GM21390 (cell line): Measurements from ENCODE around the gene SPECC1.
A peak's percentile ranks its signal among the peaks of the same experiment; 100 is the strongest.
"Not testable (repeated sequence)": the region's sequence is repeated elsewhere in the genome, so short reads cannot be mapped to it uniquely, and the experiment has no call there.

ENCODE experiments used
- ATAC-seq: cut with Tn5 transposase; IDR thresholded peaks from one replicate; pipeline ENCODE4 v1.9.1; 2021; ENCODE audit not compliant: unreplicated experiment

SPECC1 gene

GRCh38 chr17:20010099-20010863 lies 1.1 kb downstream of the SPECC1 start:
- no peak for ATAC-seq

- no peak for ATAC-seq
Measured at GRCh38 chr17:20010936-20011335, 1.8 kb downstream of the SPECC1 start.

GRCh38 chr17:20012017-20012536 lies 2.9 kb downstream of the SPECC1 start:
- ATAC-seq, result no peak

GRCh38 chr17:20016475-20016992 lies 7.4 kb downstream of the SPECC1 start:
- ATAC-seq, result not testable (repeated sequence)

GRCh38 chr17:20022701-20023100 lies 13.5 kb downstream of the SPECC1 start:
- ATAC-seq, result no peak

- no peak for ATAC-seq
Measured at GRCh38 chr17:20026960-20027359, 17.8 kb downstream of the SPECC1 start.

GRCh38 chr17:20028443-20028842 lies 19.3 kb downstream of the SPECC1 start:
- no peak for ATAC-seq

GRCh38 chr17:20032636-20033035 lies 23.5 kb downstream of the SPECC1 start:
- ATAC-seq, result no peak

- ATAC-seq, result no peak
Measured at GRCh38 chr17:20033415-20033814, 24.3 kb downstream of the SPECC1 start.

DNA sequence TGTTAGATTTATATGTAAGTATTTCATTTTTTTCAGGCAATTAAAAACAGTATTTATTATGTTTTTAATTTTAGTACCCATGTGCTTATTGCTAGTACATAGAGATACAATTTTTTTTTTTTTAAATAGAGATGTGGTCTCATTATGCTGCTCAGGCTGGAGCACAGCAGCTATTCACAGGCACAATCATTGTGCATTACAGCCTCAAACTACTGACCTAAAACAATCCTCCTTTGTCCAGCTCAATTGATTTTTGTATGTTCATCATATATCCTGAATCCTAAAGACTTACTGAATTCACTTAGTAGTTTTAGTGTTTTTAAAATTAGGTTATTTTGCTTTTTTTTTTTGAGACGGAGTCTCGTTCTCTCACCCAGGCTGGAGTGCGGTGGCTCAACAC lies 26.3 kb downstream of the SPECC1 start:
- ATAC-seq, result no peak

- ATAC-seq, result not testable (repeated sequence)
Measured at GRCh38 chr17:20037286-20037685, 28.1 kb downstream of the SPECC1 start.

DNA sequence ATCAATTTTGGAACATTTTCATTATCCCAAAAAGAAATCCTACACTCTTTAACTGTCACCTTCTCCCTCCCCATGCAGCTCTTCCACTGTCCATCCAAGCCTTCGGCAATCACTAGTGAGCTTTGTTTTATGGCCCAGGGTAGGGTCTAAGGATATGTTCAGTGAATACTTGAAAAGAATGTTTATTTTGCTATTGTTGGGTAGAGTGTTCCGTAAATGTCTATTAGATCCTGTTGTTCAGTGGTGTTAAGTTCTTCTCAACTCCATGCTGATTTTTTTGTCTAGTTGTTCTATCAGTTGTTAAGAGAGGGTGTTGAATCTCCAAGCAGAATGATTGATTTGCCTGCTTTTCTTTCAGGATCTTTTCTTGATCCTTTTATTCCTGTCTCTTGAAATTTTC lies 29.9 kb downstream of the SPECC1 start:
- no peak for ATAC-seq

GRCh38 chr17:20040216-20040615 lies 31.1 kb downstream of the SPECC1 start:
- ATAC-seq, result no peak

GRCh38 chr17:20043021-20043420 lies 33.9 kb downstream of the SPECC1 start:
- ATAC-seq, result no peak

GRCh38 chr17:20045476-20045875 lies 36.3 kb downstream of the SPECC1 start:
- no peak for ATAC-seq

DNA sequence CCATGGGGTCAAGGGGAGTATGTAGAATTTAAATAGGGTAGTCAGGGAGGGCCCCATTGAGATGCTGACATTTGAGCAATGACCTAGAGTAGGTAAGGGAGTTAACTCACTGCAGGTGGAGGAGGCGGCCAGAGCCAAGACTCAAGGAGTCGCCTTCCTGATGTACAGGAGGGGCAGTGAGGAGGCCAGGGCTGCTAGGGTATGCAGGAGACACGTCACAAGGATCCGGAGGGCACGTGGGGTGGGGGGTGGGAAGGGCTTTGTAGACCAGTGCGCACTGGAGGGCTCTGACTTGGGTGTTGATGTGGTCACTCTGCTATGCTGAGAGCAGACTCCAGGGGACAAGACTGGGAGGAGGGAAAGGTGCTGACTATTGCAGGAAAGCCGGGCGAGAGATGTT lies 37.5 kb downstream of the SPECC1 start:
- ATAC-seq, result no peak

DNA sequence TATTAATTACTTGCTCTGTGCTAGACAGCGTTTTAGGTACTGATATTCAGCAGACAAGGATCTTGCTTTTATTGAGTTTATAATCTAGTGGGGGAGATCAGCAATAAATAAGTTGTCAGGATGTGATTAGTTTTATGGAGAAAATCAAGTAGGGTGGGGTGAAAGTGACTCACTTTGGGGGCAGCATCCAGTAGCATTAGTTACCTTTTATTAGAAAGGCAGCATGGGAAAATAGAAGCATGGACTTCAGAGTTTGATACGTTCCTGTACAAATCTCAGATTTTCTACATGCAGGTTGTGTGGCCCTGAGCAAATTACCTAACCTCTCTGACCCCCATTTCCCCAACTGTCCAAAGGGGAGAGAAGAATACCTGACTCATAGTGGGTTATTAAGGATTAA lies 42.5 kb downstream of the SPECC1 start:
- ATAC-seq, result no peak

DNA sequence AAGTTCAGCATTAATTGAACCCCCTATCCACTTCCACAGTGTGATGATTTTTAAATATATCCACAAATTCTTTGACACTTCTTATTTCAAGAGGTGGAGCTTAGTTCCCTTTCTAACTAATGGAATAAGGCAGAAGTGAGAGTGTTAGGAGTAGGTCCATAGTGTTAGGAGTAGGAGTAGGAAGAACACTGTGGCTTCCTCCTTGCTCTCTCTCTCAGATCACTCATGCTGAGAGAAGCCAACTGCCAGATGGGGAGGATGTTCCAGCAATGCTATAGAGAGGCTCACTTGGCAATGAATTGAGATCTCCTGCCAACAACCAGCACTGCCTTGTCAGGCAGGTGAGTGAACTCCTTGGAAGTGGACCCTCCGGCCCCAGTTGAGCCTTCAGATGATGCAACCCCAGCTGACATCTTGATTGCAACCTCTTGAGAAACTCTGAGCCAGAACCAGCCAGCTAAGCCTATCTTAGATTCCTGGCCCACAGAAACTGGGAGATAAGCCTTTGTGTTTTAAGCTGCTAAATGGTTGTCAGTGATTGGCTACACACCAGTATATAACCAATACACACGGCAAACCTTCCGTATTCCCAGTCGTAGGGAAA lies 44.3 kb downstream of the SPECC1 start:
- ATAC-seq, result no peak

DNA sequence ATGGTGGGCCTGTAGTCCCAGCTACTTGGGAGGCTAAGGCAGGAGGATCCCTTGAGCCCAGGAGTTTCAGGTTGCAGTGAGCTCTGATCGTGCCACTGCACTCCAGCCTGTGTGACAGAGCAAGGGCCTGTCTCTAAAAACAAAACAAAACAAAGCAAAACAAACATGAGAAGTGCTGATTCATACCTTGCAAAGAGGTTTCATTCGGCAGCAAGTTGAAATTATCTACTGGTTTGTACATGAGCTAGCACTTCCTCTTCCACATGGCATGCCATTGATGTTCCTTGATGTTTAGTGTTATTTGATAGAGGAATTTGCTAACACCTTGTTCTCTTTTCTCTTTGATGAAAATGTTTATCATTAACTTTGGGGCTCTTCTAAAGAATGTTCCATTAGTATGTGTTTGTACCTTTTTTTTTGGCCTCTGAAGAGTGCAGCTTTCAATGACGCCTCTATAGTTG lies 50.6 kb downstream of the SPECC1 start:
- ATAC-seq, result no peak

DNA sequence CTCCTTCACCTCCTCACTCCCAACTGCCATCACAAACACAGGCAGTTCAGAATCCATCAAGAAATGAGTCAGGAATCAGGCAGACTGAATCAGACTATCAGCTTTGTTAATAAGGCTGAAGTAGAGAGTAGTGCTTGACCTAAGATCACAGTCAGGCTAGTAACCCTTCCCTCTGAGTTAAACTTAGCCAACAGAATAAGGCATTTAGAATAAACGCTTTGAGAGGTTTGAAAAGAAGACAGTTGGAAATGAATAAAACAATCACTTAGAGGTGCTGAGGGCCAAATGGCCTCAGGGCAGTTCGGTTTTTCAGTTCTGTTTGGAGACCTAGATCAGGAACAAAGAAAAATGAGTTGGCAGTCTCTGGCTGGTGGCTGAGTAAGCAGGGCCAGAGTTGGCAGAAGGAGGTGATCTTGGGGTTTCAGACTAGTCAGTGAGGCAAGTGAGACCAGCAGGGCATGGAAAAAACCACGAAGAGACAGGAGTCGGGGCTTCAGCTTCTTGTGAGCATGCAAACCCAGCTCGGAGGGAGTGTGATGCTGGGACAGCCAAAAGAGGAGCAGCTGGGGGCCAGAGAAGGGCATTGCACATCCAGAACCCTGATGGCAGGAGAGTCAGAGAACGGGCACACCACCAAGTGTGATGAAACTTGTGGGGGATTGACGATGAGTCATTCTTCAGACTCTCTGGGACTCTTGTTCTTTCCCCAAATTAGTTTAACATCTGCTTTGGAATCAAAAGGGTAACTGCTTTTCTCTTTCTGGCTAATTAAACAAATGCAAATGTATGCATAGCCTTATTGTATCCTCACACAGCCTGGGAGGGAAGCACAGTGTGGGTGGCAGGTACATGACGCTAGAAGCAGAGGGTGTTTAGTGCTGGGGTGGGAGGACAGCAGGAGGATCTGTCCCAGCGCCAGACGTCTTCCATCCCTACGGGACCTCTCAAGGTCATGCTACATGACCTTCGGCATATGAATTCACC lies 54.8 kb downstream of the SPECC1 start:
- peak; percentile 61 for ATAC-seq

- no peak for ATAC-seq
Measured at GRCh38 chr17:20066253-20066652, 57.1 kb downstream of the SPECC1 start.
